AG09309 (cell line): ENCODE results near the gene BACE2.
"Not testable (repeated sequence)": the region's sequence is repeated elsewhere in the genome, so short reads cannot be mapped to it uniquely, and the experiment has no call there.

Experiments used
- DNase-seq: peaks from one replicate; pipeline ENCODE4 v3.0.0-alpha.2; 2010; ENCODE audit warnings: low read depth
- H3K4me3 ChIP-seq: 2 replicates; pipeline ENCODE4 v1.5.1; 2011; ENCODE audit warnings: mild to moderate bottlenecking, low read depth, low read length, moderate library complexity; ENCODE audit not compliant: control insufficient read depth
- TF ChIP-seq, protein P1 (sequence below): IDR thresholded peaks from 2 replicates; pipeline ENCODE4 v1.5.1; 2011; ENCODE audit warnings: mild to moderate bottlenecking, low read depth, low read length, inconsistent platforms; ENCODE audit not compliant: insufficient read depth, control insufficient read depth; ENCODE audit errors: missing control alignments

BACE2 gene

GRCh38 chr21:41254090-41254700 is 86.2 kb downstream of the BACE2 start:
- TF ChIP-seq, protein P1, sequence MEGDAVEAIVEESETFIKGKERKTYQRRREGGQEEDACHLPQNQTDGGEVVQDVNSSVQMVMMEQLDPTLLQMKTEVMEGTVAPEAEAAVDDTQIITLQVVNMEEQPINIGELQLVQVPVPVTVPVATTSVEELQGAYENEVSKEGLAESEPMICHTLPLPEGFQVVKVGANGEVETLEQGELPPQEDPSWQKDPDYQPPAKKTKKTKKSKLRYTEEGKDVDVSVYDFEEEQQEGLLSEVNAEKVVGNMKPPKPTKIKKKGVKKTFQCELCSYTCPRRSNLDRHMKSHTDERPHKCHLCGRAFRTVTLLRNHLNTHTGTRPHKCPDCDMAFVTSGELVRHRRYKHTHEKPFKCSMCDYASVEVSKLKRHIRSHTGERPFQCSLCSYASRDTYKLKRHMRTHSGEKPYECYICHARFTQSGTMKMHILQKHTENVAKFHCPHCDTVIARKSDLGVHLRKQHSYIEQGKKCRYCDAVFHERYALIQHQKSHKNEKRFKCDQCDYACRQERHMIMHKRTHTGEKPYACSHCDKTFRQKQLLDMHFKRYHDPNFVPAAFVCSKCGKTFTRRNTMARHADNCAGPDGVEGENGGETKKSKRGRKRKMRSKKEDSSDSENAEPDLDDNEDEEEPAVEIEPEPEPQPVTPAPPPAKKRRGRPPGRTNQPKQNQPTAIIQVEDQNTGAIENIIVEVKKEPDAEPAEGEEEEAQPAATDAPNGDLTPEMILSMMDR = no peak
- DNase-seq = no peak
- H3K4me3 ChIP-seq = no peak overlapping the region

DNA sequence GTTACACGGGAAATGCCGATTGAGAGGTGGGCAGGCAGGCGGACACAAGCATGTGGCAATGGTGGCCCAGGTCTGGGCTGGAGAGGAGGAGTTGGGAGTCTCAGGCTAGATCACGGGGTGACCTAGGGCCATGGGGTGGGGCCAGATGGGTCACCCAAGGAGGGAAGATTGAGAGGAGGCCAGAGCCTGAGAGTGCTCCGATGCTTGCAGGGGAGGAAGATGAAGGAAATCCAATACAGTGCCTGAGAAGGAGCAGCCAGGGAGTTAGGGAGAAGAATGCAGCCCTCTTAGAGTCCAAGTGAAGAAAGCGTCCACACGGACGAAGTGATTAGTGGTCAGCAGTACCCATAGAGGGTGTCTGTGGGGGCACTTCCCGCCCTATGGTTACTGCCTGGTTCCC is 87.2 kb downstream of the BACE2 start:
- TF ChIP-seq, protein P1 = no peak
- H3K4me3 ChIP-seq = no peak overlapping the region

GRCh38 chr21:41256231-41256630 is 88.3 kb downstream of the BACE2 start:
- H3K4me3 ChIP-seq, DNase-seq: not testable (repeated sequence)

More for the DNA sequence above, 87.2 kb downstream of the BACE2 start:
- no peak for DNase-seq

DNA sequence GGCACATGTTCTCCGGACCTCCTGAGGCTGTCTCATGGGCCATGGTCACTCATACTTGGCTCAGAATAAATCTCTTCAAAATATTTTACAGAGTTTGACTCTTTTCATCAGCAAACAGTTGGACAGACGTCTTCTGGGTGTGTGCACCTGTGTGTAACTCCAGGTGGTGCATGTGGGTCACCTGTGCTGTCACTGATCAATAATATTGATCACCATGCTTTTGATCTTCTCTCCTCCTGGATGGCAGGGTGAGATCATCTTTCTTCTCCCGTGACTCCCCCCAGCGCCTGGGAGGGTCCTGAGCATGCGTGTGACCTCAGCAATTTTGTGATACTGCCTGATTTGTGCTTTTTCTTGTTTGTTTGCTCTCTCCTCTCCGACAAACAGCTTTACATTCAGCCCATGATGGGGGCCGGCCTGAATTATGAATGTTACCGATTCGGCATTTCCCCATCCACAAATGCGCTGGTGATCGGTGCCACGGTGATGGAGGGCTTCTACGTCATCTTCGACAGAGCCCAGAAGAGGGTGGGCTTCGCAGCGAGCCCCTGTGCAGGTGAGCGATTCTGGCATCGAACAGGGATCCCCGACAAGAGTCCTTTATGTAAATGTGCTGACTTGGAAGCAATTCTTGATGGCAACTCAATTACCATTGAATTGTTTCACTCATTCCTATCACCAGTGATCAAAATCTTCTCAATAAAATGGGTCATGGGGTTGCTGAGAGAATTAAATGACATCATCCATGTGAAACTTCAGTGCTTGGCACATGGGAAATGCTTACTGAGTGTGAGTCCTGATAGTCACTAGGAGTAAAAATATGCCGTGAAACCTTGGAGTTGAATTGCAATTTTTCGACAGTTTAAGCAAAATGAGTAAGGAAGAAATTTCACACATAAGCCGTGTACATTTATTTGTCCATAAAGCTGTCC is 89.1 kb downstream of the BACE2 start:
- no peak overlapping the region for H3K4me3 ChIP-seq
- DNase-seq = no peak
- TF ChIP-seq, protein P1 = no peak

GRCh38 chr21:41258617-41259016 is 90.7 kb downstream of the BACE2 start:
- DNase-seq = no peak
- no peak overlapping the region for H3K4me3 ChIP-seq
- TF ChIP-seq, protein P1 = no peak

- DNase-seq = no peak
- TF ChIP-seq, protein P1 = no peak
These were observed 92.5 kb downstream of the BACE2 start for GRCh38 chr21:41260428-41260827.

DNA sequence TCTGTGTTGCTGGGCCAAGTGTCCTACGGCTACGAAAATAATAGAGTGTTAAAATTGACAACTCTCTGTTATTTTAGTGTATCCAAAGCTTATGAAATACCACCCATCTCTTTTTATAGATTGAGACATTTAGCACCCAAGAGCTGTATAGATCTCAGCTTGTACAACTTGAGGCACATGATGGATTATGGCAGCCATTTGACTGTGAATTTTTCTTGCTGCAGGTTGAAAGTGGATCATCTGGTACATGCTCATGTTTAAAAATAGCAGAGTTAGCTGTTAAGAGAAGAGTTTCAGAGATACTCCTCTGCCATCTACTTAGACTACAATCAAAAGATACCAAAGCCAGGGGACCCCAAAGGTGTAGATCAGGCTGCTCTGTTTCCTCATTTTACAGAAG is 99.4 kb downstream of the BACE2 start:
- no peak for DNase-seq
- TF ChIP-seq, protein P1 = no peak
- no peak overlapping the region for H3K4me3 ChIP-seq

More at GRCh38 chr21:41260428-41260827, 92.5 kb downstream of the BACE2 start:
- H3K4me3 ChIP-seq = no peak overlapping the region
